Adrenal gland (tissue), 5 donors: ENCODE data around the gene ZNF772.

Experiments
- POLR2A ChIP-seq, 2 donors: fragments of 450-650 bp; IDR thresholded peaks; one replicate each; pipeline ENCODE4 v1.6.1; 2017; ENCODE audit warnings: antibody characterized with exemption in 2 of 2, mild to moderate bottlenecking in 2 of 2, moderate library complexity in 1 of 2
- TF ChIP-seq, protein P1 (sequence below), 6 experiments: fragments of 450-650 bp in 4 of 6; fragments of 200-600 bp in 2 of 6; sonication (generic) in 1 of 6; IDR thresholded peaks; 1 replicate in 5 of 6; 2 replicates in 1 of 6; pipeline versions ENCODE4 v1.5.1 to v1.8.0; 2016 to 2021; ENCODE audit warnings: antibody characterized with exemption in 6 of 6, mild to moderate bottlenecking in 2 of 6, moderate library complexity in 1 of 6
- donor health status: DM: no; HTN: no; CAD: no.

GRCh38 chr19:57434386-57435061 is 42.8 kb downstream of the ZNF772 start:
- TF ChIP-seq, protein P1, sequence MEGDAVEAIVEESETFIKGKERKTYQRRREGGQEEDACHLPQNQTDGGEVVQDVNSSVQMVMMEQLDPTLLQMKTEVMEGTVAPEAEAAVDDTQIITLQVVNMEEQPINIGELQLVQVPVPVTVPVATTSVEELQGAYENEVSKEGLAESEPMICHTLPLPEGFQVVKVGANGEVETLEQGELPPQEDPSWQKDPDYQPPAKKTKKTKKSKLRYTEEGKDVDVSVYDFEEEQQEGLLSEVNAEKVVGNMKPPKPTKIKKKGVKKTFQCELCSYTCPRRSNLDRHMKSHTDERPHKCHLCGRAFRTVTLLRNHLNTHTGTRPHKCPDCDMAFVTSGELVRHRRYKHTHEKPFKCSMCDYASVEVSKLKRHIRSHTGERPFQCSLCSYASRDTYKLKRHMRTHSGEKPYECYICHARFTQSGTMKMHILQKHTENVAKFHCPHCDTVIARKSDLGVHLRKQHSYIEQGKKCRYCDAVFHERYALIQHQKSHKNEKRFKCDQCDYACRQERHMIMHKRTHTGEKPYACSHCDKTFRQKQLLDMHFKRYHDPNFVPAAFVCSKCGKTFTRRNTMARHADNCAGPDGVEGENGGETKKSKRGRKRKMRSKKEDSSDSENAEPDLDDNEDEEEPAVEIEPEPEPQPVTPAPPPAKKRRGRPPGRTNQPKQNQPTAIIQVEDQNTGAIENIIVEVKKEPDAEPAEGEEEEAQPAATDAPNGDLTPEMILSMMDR (IDR thresholded peaks at IDR 0.05) = no peak
- no peak for TF ChIP-seq POLR2A (IDR thresholded peaks at IDR 0.05)
